K562 (cell line): ENCODE measurements around the gene SLC37A3. TPM values are rescaled to one million over a fixed set of nuclear protein-coding genes. Genes with fewer than 3 reads are reported as not detected.
A peak's percentile ranks its signal among the peaks of the same experiment; 100 is the strongest.

Source experiments
- CEBPG ChIP-seq, 3 experiments: fragments of 200-800 bp in 1 of 3; sonication (Bioruptor generic) in 1 of 3; sonication (generic) in 1 of 3; formaldehyde crosslinking in 1 of 3; IDR thresholded peaks in 2 of 3; conservative IDR thresholded peaks in 1 of 3; 2 replicates each; pipeline versions ENCODE4 v1.6.1 to v1.8.0; 2016 to 2022; ENCODE audit warnings: missing compliant biosample characterization in 2 of 3, missing genetic modification characterization in 2 of 3, mild to moderate bottlenecking in 1 of 3, missing genetic modification reagents in 1 of 3
- FOXM1 ChIP-seq, 2 experiments: fragments of 450-650 bp in 1 of 2; sonication (generic) in 1 of 2; formaldehyde crosslinking in 1 of 2; IDR thresholded peaks; 2 replicates each; pipeline versions ENCODE4 v1.6.1 to v1.9.0; 2017 to 2022; ENCODE audit warnings: low read depth in 2 of 2, mild to moderate bottlenecking in 2 of 2, missing genetic modification reagents in 1 of 2, moderate library complexity in 1 of 2
- GATAD2A ChIP-seq: fragments of 450-650 bp; IDR thresholded peaks from 2 replicates; pipeline ENCODE4 v1.6.1; 2017
- polyA plus RNA-seq, 8 experiments: library from polyadenylated mRNA; depleted of rRNA in 4 of 8; stranded (reverse) in 5 of 8; unstranded in 3 of 8; fragments of >200 nt; fragmentation: Nextera tagmentation in 2 of 8; fragmentation: Illumina TruSeq in 1 of 8; extraction: Ambion mirVana in 2 of 8; extraction: Trizol in 1 of 8; gene quantifications; 2 replicates each; pipeline versions ENCODE4 v1.2.1 to v1.2.3, GENCODE V29; 2011 to 2014; ENCODE audit warnings: inconsistent platforms in 1 of 8, missing spikeins in 1 of 8
- total RNA-seq, 7 experiments: library from RNA; depleted of rRNA in 6 of 7; stranded (reverse); fragments of >200 nt in 6 of 7; fragmentation: Illumina TruSeq in 2 of 7; extraction: Trizol in 2 of 7; gene quantifications; 2 replicates each; pipeline versions ENCODE4 v1.2.1 to v1.2.3, GENCODE V29; 2011 to 2021; ENCODE audit warnings: low replicate concordance in 1 of 7
- TF ChIP-seq, protein P1 (sequence below): conservative IDR thresholded peaks from 2 replicates; pipeline ENCODE4 v1.6.1; 2011; ENCODE audit warnings: low read depth, mild to moderate bottlenecking, low read length; ENCODE audit not compliant: control insufficient read depth
- TF ChIP-seq, protein P2 (sequence below), 2 experiments: fragments of 450-650 bp in 1 of 2; sonication (generic) in 1 of 2; formaldehyde crosslinking in 1 of 2; IDR thresholded peaks; 2 replicates each; pipeline versions ENCODE4 v1.7.1 to v1.9.0; 2016 to 2022; ENCODE audit warnings: inconsistent platforms in 1 of 2, mild to moderate bottlenecking in 1 of 2, missing genetic modification reagents in 1 of 2
- TF ChIP-seq, protein P3 (sequence below): fragments of 450-650 bp; IDR thresholded peaks from 2 replicates; pipeline ENCODE4 v1.6.1; 2016; ENCODE audit warnings: antibody characterized with exemption

SLC37A3 gene
- total and polyA plus RNA-seq, 9 of the 15 experiments (the other 6 are each of a cell fraction or from before 2014, with no cell fraction given) = 11.7 to 59.1 (median 26.8) TPM

DNA sequence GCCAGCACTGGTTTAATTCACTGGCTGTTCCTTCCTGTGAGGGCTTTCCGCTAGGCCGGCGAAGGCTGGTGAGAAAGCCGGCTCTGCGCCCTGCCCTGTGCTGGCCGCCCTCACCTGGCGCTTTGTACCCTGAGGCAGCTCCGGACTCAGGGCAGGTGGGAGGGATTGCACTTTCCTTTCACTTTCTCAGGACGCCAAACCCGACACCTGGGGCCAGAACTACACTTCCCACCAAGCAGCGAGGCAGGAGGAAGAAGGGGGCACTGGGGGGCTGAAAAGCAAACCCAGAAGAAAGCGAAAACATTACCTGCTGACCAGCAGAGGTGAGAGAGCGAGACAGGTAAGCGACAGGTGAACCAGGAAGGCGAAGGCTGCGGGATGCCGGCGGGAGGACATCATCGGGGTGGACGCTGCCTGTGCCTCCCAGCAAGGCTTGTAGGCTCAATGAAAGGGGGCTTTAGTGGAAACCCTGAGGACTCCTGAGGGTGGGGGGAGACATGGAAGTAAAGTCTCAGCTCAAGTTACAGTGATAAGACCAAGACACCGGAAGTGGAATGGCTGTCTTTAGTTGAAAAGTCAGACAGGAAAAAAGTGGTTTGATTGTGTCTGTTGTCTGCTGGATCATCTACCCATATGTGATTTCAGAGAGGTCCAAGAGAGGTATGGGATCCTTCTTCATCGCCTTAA is 5.7 kb upstream of the SLC37A3 start, which contains the start of gene RAB19 (continued):
- TF ChIP-seq, protein P1, sequence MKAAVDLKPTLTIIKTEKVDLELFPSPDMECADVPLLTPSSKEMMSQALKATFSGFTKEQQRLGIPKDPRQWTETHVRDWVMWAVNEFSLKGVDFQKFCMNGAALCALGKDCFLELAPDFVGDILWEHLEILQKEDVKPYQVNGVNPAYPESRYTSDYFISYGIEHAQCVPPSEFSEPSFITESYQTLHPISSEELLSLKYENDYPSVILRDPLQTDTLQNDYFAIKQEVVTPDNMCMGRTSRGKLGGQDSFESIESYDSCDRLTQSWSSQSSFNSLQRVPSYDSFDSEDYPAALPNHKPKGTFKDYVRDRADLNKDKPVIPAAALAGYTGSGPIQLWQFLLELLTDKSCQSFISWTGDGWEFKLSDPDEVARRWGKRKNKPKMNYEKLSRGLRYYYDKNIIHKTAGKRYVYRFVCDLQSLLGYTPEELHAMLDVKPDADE = 0 out of 2 replicates have a peak, but pooled peaks have one; percentile 34
- TF ChIP-seq FOXM1 (IDR thresholded peaks at IDR 0.05; ENCODE audit: low read depth) (no peak), FOXM1 (CRISPR knock-in tag; IDR thresholded peaks at IDR 0.05; ENCODE audit: low read depth) (no peak), CEBPG (CRISPR knock-in tag; IDR thresholded peaks at IDR 0.05) (no peak), CEBPG (tag; conservative IDR thresholded peaks at IDR 0.05 in 1 of 2, IDR thresholded peaks at IDR 0.05 in 1 of 2) (no peak), GATAD2A (0 out of 2 replicates have a peak, but pooled peaks have one; percentile 26)
- TF ChIP-seq, protein P2, sequence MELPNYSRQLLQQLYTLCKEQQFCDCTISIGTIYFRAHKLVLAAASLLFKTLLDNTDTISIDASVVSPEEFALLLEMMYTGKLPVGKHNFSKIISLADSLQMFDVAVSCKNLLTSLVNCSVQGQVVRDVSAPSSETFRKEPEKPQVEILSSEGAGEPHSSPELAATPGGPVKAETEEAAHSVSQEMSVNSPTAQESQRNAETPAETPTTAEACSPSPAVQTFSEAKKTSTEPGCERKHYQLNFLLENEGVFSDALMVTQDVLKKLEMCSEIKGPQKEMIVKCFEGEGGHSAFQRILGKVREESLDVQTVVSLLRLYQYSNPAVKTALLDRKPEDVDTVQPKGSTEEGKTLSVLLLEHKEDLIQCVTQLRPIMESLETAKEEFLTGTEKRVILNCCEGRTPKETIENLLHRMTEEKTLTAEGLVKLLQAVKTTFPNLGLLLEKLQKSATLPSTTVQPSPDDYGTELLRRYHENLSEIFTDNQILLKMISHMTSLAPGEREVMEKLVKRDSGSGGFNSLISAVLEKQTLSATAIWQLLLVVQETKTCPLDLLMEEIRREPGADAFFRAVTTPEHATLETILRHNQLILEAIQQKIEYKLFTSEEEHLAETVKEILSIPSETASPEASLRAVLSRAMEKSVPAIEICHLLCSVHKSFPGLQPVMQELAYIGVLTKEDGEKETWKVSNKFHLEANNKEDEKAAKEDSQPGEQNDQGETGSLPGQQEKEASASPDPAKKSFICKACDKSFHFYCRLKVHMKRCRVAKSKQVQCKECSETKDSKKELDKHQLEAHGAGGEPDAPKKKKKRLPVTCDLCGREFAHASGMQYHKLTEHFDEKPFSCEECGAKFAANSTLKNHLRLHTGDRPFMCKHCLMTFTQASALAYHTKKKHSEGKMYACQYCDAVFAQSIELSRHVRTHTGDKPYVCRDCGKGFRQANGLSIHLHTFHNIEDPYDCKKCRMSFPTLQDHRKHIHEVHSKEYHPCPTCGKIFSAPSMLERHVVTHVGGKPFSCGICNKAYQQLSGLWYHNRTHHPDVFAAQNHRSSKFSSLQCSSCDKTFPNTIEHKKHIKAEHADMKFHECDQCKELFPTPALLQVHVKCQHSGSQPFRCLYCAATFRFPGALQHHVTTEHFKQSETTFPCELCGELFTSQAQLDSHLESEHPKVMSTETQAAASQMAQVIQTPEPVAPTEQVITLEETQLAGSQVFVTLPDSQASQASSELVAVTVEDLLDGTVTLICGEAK (IDR thresholded peaks at IDR 0.05) = no peak
- TF ChIP-seq, protein P2 (CRISPR knock-in tag; IDR thresholded peaks at IDR 0.05) = no peak
- TF ChIP-seq, protein P3, sequence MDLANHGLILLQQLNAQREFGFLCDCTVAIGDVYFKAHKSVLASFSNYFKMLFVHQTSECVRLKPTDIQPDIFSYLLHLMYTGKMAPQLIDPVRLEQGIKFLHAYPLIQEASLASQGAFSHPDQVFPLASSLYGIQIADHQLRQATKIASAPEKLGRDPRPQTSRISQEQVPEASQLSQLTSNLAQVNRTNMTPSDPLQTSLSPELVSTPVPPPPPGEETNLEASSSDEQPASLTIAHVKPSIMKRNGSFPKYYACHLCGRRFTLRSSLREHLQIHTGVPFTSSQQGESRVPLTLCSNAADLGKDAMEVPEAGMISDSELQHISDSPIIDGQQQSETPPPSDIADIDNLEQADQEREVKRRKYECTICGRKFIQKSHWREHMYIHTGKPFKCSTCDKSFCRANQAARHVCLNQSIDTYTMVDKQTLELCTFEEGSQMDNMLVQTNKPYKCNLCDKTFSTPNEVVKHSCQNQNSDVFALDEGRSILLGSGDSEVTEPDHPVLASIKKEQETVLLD = 0 out of 2 replicates have a peak, but pooled peaks have one; percentile 30
